NCI-H345 treated with DMSO at 0.1 percent for 48 hours (cell line): ENCODE measurements around the gene ADARB2.

Experiments used
- DNase-seq: peaks from one replicate; lab custom pipeline; 2025; ENCODE audit not compliant: unreplicated experiment; lab: John Stamatoyannopoulos, UW

Gene ADARB2

GRCh38 chr10:1217237-1217587, 520.1 kb downstream of the ADARB2 start:
- DNase-seq, result no peak

GRCh38 chr10:1216574-1217236, 520.6 kb downstream of the ADARB2 start:
- DNase-seq, result no peak

GRCh38 chr10:1215862-1216573, 521.3 kb downstream of the ADARB2 start:
- DNase-seq, result no peak

GRCh38 chr10:1214882-1215540, 522.3 kb downstream of the ADARB2 start:
- DNase-seq, result no peak

GRCh38 chr10:1214071-1214675, 523.2 kb downstream of the ADARB2 start:
- DNase-seq, result no peak

- DNase-seq, result no peak
These were observed 523.9 kb downstream of the ADARB2 start for GRCh38 chr10:1213252-1214070.

GRCh38 chr10:1212571-1213141, 524.7 kb downstream of the ADARB2 start:
- DNase-seq, result no peak

- no peak for DNase-seq
These were observed 525.3 kb downstream of the ADARB2 start for GRCh38 chr10:1211844-1212570.

- no peak for DNase-seq
These were observed 526.7 kb downstream of the ADARB2 start for GRCh38 chr10:1210667-1211066.

GRCh38 chr10:1209355-1209979, 527.9 kb downstream of the ADARB2 start:
- no peak for DNase-seq

- no peak for DNase-seq
These were observed 528.7 kb downstream of the ADARB2 start for GRCh38 chr10:1208366-1209311.

- DNase-seq, result no peak
These were observed 530.7 kb downstream of the ADARB2 start for GRCh38 chr10:1206601-1207000.

- DNase-seq, result no peak
These were observed 531.2 kb downstream of the ADARB2 start for GRCh38 chr10:1206101-1206500.

GRCh38 chr10:1205450-1206030, 531.8 kb downstream of the ADARB2 start:
- DNase-seq, result no peak

GRCh38 chr10:1204434-1205326, 532.6 kb downstream of the ADARB2 start:
- no peak for DNase-seq

- DNase-seq, result no peak
These were observed 533.6 kb downstream of the ADARB2 start for GRCh38 chr10:1203704-1204103.

GRCh38 chr10:1203216-1203615, 534.1 kb downstream of the ADARB2 start:
- no peak for DNase-seq
